Right ventricle myocardium superior (tissue), 1 donor: Measurements from ENCODE around the gene SMIM32. TPM values are rescaled to one million over a fixed set of nuclear protein-coding genes. Genes with fewer than 3 reads are reported as not detected.
A peak's percentile ranks its signal among the peaks of the same experiment; 100 is the strongest.

Source experiments
- ATAC-seq: fragments of 200-7000 bp; cut with Tn5 transposase; one replicate; pipeline ENCODE4 v1.9.1; 2020; ENCODE audit warnings: mild to moderate bottlenecking; ENCODE audit not compliant: poor library complexity
- DNase-seq: peaks from one replicate; pipeline ENCODE4 v3.0.0-alpha.2; 2020
- intact Hi-C: fragments of 100-400 bp; cut with DNase I; formaldehyde crosslinking; loops from one replicate; pipeline ENCODE4 v1.11.2; 2022
- long read RNA-seq: library from polyadenylated mRNA; unstranded; transcript quantifications from one replicate; pipeline ENCODE4 v2.0.0, GENCODE V29; 2021
- total RNA-seq: library from RNA; stranded (reverse); fragmentation: NEBNext Ultra II Directional; extraction: Animal tissue kit (Norgen Biotek cat#: 25700); gene quantifications from one replicate; pipeline ENCODE4 v1.2.1, GENCODE V29; 2021
- donor health status: DM: no; HTN: yes; CAD: no; lungs with severe emphysema.

SMIM32 gene
- total RNA-seq = not detected
- long read RNA-seq = 0 reads

DNA sequence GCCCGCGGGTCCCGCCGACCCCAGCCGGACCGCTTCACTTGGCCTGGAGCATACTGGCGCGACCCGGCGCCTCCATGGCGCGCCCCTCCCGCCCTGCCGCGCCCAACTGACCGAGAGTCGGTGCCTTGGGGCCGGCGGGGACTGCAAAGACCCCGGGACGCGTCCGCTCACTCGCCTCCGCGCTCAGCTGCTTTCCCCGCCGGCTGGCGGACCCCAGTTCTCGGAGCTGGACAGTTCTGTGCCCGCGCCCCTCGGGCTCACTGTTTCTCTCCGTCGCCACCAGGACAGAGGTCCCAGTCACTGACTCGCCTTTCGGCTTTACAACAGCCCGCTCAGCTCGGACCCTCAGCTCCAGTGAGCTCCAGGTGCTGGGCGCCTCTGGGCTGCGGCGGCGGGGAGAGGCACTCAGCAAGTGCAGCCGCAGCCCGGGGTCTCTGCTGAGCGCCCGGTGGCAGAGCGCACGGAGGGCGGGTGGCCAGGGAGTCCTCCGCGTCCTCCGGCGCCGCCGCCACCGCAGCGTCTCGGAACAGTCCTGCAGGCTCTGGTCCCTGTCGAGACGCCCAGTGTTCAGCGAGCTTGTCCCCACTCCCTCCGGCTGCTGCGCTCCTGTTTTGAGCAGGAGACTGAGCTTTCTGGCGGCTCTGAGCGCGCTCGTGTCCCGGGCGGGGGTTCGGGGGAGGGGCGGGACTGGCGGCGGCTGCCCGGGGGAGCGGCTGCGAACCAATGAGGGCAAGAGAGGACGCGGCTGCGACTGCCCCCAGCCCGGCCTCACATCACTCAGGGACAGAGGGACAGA, at the start of gene SMIM32:
Gene SMIM32 (minus strand): TSS at position 637 of the 796 bp plus-strand sequence. CDS start 638 bp downstream, outside the sequence.
- intact Hi-C loops = no loop called here
- ATAC-seq (peak; percentile 53), DNase-seq (no peak)

DNA sequence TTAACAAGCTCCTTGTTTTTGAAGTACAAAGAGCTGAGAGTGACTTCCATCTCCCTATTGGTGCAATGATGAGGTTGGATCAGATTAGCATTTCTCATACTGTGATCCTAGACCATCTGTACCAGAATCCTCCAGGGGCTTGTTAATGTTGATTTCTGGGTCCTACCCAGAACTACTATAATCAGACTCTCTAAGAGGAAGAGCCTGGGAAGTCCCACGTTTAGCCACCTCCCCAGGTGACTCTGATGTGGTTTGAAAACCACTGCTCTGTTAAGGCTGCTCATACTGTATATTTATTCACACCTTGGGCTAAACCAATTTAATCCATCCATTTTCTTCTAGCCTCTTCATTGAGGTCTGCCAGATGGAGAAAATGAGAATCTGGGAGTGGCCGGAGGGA, 49.6 kb upstream of the SMIM32 start:
- intact Hi-C loops = no loop called here
- DNase-seq (no peak), ATAC-seq (no peak)

- no peak for ATAC-seq
- no peak for DNase-seq
These were observed 49.2 kb upstream of the SMIM32 start for GRCh38 chr5:136242136-136242535.

DNA sequence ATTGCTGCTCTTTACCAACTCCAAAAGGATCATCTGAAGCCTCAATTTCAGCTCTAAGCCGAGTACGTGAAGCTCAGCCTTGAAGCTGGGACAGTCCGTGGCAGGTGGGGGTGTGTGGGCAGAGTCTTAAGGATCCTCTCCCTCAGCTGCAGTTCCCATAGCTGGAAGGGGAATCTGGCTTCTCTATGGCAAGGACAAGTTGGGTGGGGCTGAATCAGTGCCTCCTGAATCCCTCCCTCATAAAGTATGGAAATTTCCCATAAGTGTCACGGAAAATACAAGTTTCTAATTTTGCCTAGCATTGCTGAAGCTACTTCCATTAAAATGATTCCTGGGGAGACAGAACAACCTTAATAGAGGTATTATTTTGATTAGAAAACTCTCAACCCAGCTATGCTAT, 47.9 kb upstream of the SMIM32 start:
- ATAC-seq (no peak), DNase-seq (no peak)
- intact Hi-C loops = no loop called here

More at GRCh38 chr5:136242136-136242535, 49.2 kb upstream of the SMIM32 start:
- intact Hi-C loops = no loop called here

DNA sequence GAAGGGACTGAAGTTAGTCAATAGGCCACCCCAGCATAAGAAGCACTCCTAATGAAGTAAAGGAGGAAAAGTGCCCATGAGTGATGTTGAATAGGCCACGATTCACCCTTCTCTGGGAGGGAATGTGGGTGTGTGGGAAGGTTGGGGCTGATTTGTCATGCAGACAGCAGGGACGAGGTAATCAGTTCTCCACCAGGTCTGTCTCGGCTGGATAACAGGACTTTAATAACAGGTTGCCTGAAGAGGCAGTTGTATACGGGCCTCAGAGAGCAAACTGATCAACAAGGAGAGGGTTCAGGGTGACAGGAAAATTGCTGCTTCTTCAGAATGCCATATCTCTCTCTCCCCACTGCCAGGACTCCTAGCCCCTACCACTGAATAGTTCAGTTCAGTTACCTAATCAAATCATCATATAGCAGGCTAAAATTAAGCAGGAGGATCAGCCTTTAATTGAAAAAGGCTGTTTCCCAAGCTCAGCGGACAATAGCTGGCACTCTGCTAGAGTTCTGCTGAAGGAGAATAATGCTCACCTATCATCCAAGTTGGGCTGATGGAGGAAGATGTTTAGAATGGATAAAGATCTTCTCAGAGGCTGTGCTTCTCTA, 43.6 kb upstream of the SMIM32 start:
- ATAC-seq (no peak), DNase-seq (no peak)
- intact Hi-C loops = no loop called here

DNA sequence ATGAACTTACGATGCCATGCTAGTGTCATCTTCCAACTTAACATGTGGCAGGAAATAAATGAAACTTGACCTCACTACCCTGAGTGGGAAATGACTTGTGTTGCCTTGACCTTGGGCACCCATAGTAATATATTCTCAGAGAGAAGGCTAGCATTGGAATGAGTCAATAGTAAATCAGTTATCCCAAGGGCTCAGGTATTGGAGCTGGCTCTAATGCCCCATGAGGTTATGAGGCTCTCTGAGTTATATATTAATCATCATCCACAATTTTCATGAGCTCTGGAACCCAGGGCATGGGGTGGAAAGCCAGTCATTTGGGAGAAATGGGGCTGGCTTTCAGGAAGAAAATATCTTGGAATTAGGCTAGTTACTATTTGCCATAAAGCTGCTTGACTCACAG, 42.4 kb upstream of the SMIM32 start:
- ATAC-seq (no peak), DNase-seq (no peak)
- intact Hi-C loops = no loop called here

DNA sequence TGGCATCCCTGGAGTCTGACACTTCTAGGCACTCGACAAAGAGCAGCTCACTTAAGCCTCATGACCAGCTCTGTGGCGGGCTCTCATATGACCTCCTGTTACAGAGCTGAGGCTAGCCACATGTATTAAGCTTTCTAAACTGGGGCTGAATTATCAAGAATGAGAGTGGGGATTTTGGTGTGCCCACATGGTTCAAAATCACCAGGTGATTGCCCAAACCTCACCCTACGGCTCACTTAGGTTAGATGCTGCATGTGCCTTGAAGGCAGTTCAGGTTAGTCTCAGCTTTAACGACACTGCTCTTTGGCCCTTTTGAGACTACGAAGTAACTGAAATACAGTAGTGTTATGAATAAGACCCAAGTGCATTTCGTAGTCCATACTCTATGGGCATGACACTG, 39.4 kb upstream of the SMIM32 start:
- DNase-seq (no peak), ATAC-seq (no peak)
- intact Hi-C loops = no loop called here

GRCh38 chr5:136230176-136230575, 37.2 kb upstream of the SMIM32 start:
- ATAC-seq (no peak), DNase-seq (no peak)
- intact Hi-C loops = no loop called here

- ATAC-seq = no peak
- DNase-seq = no peak
- intact Hi-C loops = no loop called here
These were observed 35.3 kb upstream of the SMIM32 start for GRCh38 chr5:136228136-136228757.

GRCh38 chr5:136226401-136226800, 33.4 kb upstream of the SMIM32 start:
- DNase-seq (no peak), ATAC-seq (no peak)
- intact Hi-C loops = no loop called here

- DNase-seq (no peak), ATAC-seq (no peak)
- intact Hi-C loops = no loop called here
These were observed 32.8 kb upstream of the SMIM32 start for GRCh38 chr5:136225796-136226195.

- ATAC-seq (no peak), DNase-seq (no peak)
- intact Hi-C loops = no loop called here
These were observed 29.7 kb upstream of the SMIM32 start for GRCh38 chr5:136222580-136223235.

DNA sequence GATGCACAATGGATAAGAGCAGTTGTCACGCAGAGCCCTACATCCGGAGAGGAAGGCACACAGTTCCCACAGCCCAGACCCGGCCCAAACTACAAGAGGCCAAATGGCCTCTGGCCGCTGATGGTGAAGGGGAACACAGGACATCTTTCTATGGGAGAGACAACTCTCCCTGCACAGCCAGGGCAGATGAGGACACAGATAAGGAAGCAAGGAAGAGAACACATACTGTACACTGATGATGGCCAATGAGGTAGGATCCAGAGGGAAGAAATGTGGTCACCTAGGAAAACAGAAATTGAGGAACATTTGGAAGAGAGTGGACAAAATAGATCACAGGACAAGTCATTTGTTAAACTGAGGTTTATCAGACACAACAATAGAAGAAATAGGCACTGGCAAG, 28.4 kb upstream of the SMIM32 start:
- intact Hi-C loops = no loop called here
- DNase-seq = no peak
- ATAC-seq = no peak

DNA sequence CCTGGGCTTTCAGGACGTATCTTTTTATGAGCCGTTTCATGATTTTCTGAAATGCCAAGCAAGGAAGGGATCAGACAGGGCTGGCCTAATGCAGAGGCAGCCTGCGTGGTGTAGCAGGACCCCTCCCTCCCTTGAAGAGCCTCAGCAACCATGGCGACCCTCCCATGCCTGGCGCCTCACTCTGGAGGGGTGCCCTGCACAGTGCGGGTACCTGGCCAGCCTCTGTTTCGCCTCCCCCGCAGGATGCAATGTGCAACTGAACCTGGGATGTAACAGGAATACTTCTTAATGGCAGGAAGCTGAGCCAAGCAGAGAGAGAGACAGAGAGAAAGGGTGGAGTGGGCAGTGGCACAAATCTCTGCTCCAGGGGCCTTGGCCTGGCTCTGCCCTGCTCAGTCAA, 23.3 kb upstream of the SMIM32 start:
- DNase-seq = no peak
- intact Hi-C loops = no loop called here
- ATAC-seq = no peak

- no peak for ATAC-seq
- intact Hi-C loops = no loop called here
- DNase-seq = no peak
These were observed 22.9 kb upstream of the SMIM32 start for GRCh38 chr5:136215812-136216211.

DNA sequence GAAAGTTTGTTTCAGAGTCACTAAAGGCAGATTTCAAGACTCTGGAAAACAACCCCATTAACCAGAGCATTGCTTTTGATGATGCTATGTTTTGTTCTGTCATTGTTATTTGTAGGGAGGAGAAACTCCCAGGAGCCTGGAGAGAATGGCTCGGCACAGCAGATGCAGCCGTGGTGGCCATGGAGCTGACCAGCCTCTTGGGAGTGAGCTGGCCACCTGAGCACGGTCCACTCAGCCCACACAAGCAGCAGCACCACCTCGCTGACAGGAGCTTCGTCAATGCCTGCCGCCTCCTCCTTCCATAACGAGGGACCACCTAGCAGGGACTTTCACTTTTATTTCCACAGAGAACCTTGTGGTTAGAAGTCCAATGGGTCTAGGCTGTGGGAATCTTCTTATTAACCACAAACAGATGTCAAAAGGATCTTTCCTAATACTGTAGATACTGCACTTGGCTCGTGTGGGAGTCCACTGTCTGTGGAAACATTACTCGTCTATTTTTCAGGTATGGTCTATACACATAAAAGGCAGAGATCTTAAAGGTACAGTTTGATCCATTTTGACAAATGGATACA, 21.0 kb upstream of the SMIM32 start:
- intact Hi-C loops = loop anchor here (2.0 kb wide), 1 partner anchor 327 kb away; no protein-coding TSS in a partner anchor
- no peak for ATAC-seq
- DNase-seq = no peak

DNA sequence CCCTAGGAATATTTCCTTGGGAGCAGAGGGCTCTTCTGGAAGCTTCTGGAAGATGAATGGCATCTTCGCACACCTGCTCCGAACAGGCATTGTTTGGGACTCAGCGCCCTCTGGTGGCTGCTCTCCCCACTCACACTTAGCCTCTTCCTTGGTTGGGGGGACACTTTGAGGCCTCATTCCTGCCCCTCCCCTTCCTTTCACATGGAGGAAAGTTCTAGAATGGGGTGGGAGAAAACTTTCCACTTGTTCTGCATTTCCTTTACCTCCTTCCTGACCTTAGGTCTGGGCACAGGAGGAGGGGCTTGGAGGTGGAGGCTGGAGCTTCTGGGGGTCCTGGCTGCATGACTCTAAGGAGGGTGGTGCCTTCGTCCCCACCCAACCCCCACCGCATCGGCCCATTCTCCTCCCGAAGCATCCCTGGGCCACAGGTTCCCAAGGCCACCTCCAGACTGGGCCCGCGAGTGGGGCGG, 19.3 kb upstream of the SMIM32 start:
- DNase-seq (peak; percentile 64), ATAC-seq (peak; percentile 67)
- intact Hi-C loops = loop anchor here (2.0 kb wide), 1 partner anchor 325 kb away; no protein-coding TSS in a partner anchor

DNA sequence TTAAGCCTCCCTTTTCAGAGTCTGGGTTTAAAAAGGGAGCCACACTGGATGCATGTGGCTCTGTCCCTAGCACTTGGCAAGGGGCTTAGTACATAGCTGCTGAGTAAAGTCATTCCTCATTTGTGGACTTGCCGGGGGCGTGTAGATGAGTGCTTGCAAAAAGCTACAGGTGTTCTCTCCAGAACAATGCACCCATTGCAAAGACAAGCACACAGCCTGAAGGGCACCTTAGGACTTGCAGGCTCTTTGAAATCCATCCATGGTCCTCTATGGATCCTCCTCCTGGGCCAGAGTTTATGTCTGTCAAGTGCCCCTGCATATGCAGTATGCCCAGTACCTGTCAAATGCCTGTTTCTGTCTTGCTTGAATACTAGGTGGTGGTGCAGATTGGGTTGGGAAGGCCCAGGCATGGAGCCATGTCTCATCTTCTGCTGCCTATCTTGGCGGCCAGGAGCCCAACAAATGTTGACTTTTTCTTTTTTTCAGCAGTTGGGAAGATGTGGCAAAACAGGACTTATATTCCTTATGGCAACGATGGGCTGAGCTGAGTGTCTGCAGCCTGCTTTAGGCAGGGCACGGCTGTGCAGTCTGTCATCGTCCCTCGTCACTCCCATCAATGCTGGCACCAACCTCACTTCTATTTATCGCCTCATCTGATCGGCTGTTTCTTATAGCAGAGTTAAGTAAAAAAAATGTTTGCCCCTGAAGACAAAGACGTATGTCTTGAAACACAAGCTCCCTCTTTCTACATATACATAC, 18.5 kb upstream of the SMIM32 start:
- DNase-seq (no peak), ATAC-seq (no peak)
- intact Hi-C loops = loop anchor here (2.0 kb wide), 1 partner anchor 325 kb away; no protein-coding TSS in a partner anchor
